GM19238 (cell line): ENCODE results near the gene FOXD4L6.
"Not testable (repeated sequence)": the region's sequence is repeated elsewhere in the genome, so short reads cannot be mapped to it uniquely, and the experiment has no call there.

Experiments
- DNase-seq: peaks from one replicate; pipeline ENCODE4 v3.0.0; 2011; ENCODE audit warnings: low spot score; ENCODE audit not compliant: insufficient read length

FOXD4L6 gene

DNA sequence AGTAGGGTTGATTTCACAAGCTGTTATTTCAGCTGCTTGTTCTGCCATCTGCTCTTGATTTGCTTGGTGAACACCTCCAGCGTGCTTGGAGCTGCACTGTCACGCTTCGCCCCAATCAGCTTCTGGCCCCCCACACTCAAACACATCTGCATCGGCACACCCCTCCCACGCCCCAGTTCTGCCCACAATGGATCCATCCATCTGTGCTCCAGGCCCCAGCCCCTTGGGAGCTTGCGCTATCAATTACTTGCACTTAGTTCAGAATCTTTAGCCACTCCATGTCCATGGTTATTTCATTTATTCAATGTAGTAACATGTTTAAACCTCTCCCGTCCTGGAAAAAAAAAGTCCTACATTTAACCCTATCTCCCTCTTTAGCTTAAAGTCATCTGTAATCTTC lies 28.0 kb downstream of the FOXD4L6 start:
- DNase-seq, result not testable (repeated sequence)

DNA sequence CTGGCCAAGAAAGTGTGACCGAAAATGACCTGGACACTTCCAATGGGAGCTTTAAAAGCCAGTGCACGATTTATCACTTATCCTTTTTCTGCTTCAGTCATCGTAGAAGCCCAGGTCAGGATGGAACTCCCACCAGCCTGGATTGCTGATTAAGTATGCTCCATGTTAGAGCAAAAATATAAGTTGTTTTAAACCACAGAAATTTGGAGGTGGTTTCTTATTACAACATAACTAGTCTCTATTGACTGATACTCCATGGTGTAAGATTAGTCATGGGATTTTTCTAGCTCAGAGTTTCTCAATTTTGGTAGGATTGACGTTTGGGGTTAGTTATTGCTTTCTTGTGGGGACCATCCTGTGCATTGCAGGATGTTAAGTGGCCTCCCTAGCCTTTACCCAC lies 29.7 kb downstream of the FOXD4L6 start:
- not testable (repeated sequence) for DNase-seq

- DNase-seq, result not testable (repeated sequence)
These were observed 33.4 kb downstream of the FOXD4L6 start for GRCh38 chr9:41095060-41095459.

- not testable (repeated sequence) for DNase-seq
These were observed 34.3 kb downstream of the FOXD4L6 start for GRCh38 chr9:41094010-41094773.

DNA sequence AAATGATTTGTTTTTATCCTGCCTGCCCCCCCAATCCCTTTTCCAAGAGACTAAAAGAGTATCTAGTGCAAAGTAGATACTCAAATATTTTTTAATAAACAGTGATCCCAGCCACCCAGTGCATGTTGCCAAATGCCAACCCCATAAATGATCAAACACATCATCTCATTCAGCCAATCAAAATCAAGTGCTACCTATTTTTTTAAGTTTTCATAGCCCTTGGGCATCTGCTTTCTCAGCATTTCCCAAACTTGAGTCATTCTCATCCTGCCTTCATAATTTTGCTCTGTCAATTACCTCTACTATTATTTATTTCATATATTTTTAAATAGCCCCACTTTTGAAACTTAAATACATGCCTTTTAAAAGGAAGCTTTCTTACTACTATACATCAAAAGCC lies 37.6 kb downstream of the FOXD4L6 start:
- DNase-seq, result not testable (repeated sequence)

DNA sequence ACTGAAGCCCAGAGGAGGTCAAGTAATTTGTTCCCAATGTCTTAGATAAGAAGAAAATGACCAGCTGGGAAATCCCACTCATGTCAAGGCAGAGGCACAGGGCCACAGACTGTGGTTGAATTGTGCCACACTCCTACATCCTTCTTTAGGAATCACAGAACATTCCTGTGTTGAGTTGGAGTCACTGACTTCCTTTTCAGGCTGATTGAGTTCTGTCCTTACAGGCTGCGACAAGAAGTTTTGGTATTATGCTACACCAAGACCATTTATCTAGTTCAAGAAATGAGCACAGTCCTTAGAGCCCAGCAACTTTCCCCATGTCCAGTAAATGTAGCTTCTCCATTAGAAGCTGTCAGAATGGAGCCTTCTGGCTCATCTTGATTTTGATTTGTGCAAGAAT lies 38.1 kb downstream of the FOXD4L6 start:
- DNase-seq, result not testable (repeated sequence)

DNA sequence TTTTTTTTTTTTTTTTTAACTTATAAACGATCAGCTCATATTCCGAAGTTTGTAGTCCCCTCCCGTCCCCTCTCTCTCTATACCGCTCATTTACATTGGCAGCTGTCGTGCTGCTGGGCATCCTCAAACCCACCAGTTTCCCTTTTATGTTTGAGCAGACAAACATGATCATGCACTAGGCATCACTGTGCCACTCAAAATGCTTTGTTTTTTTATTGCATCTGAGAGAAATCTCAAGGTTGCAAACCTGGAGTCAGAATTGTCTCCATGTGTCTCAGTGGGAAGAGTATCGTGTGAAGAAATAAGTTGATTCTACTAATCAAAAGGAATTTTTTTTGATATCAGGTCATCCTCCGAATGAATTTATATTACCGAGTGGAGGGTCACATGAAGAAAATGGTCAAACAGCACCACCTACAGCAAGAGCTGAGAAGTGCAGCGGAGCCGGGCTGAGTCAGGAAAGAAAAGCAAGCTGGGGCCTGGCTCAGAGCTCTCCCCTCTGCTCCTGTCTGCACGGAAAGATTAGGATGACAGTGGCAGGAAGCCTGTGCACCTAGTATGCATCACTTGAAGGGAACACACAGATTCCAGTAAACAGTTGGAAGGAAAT lies 39.9 kb downstream of the FOXD4L6 start:
- DNase-seq, result not testable (repeated sequence)

DNA sequence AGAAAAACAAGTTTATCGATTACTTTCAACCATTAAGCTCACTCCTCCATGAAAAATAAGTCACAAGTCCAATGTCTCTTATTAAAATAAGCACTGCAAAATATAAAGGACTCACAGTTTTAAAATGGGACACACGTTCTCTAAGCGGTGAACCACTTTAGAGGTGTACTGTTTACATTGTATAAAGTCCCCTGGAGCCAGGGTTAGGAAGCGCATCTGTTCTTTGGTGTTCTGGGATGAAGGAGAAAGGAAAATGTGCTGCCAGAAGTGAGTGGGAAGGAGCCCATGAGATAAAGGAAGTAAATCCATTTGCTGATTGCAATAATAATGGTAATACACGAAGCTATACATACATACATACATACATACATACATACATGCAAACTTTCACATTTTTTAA lies 40.6 kb downstream of the FOXD4L6 start:
- DNase-seq, result not testable (repeated sequence)

DNA sequence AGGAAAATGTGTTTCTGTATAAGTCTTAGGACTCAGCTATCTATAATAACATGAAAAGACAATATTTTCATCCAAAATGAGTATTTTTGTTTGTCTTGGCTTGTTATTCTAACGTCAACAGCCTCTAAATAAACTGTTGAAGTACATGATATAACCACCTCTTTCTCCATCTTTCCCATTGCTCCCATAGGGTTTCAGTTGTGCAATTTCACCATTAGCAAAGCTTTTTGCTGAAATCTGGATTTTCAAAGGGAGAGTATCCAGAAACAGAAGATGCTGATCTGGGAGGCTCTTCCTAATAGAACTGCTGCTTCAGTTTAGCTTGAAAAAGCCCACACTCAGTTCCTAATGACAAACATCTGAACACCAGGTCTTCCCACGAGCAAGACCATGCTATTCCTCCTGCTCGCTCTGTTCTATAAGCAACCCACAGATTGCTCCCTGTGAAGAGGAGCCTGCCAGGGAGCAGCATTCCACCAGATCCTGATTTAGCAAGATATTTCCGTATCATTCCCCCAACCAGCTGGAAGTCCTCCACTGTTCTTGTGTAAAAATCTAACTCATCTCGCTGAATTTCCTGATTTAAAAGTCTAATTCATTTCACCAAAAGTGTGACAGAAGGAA lies 41.2 kb downstream of the FOXD4L6 start:
- not testable (repeated sequence) for DNase-seq

DNA sequence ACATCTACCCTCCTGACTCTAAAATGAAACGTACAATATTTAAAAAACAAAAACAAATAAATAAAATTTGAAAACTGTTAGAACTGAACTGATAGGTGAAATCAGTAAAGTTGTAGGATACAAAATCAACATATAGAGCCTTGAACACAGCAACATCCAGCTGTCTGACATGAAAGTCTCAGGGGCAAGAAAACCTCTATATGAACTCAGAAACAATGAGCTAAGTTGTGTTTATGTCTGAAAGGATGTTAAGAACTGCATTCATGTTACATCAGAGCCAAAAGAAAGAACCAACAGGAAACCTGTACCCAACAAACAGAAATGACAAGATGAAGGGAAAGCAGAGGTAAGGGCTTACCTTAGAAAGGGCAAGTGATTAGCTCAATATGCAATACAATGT lies 41.8 kb downstream of the FOXD4L6 start:
- not testable (repeated sequence) for DNase-seq

DNA sequence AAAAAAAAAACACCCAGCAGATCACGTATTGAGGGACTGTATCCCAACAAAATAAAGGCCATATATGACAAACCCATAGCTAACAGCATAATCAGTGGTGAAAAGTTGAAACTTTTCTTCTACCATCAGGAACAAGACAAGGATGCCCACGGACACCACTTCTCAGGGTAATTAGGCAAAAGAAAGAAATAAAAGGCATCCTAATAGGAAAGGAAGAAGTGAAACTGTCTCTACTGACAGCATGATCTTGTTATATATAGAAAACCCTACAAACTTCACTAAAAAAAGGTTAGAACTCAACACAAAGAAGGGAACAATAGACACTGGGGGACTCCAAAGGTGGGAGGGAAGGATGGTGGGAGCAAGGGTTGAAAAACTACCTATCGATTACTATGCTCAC lies 42.3 kb downstream of the FOXD4L6 start:
- DNase-seq, result not testable (repeated sequence)

- DNase-seq, result not testable (repeated sequence)
These were observed 46.1 kb downstream of the FOXD4L6 start for GRCh38 chr9:41082358-41082757.

DNA sequence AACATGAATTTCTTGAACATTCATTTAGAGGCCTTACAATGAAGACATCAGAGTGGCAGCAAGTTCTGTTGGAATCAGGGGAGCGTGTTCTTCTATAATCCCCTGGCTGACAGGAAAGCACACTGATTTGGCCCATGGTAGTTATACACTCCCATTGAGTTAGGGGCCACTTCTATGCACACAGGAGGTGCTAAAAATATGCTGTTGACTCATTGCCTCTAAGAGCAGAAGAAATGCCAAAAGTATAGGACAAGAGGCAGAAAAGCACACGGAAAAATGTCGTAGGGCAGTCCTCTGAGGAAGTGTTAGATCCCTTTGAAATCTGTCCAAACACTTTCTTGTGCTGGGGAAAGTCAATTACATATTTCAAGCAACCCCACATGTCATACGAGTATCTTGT lies 49.0 kb downstream of the FOXD4L6 start:
- not testable (repeated sequence) for DNase-seq

GRCh38 chr9:41077586-41077985 lies 50.9 kb downstream of the FOXD4L6 start:
- DNase-seq, result not testable (repeated sequence)
